HL-60 (cell line): Measurements from ENCODE around the gene UBE2L5.

Experiments used
- DNase-seq, 2 experiments: peaks; one replicate each; pipeline ENCODE4 v3.0.0-alpha.2; 2010 to 2020; ENCODE audit warnings: low read depth in 1 of 2, low spot score in 1 of 2
- H3K27ac ChIP-seq: fragments of 250-450 bp; sonication (Bioruptor Pico); replicated peaks from 2 replicates; pipeline ENCODE4 v1.5.1; 2020; ENCODE audit warnings: mild to moderate bottlenecking, moderate library complexity
- H3K27me3 ChIP-seq: fragments of 250-450 bp; sonication (Bioruptor Pico); 2 replicates; pipeline ENCODE4 v1.5.1; 2021; ENCODE audit warnings: mild to moderate bottlenecking, moderate library complexity; ENCODE audit not compliant: insufficient read depth, poor library complexity, severe bottlenecking
- H3K4me3 ChIP-seq: replicated peaks from 2 replicates; pipeline ENCODE4 v1.5.1; 2011; ENCODE audit warnings: mild to moderate bottlenecking, control low read depth, low read length; ENCODE audit not compliant: insufficient read depth
- GABPA ChIP-seq: IDR thresholded peaks from 2 replicates; pipeline ENCODE4 v1.6.1; 2012; ENCODE audit warnings: low read depth
- POLR2AphosphoS5 ChIP-seq: IDR thresholded peaks from 2 replicates; pipeline ENCODE4 v1.6.1; 2012; ENCODE audit warnings: low read depth
- SPI1 ChIP-seq: IDR thresholded peaks from 2 replicates; pipeline ENCODE4 v1.6.1; 2012; ENCODE audit warnings: low read depth, mild to moderate bottlenecking, borderline replicate concordance
- TF ChIP-seq, protein P1 (sequence below): IDR thresholded peaks from one replicate; pipeline ENCODE4 v1.5.1; 2011; ENCODE audit warnings: low read length, control low read depth, inconsistent platforms; ENCODE audit not compliant: insufficient read depth
- TF ChIP-seq, protein P2 (sequence below): IDR thresholded peaks from 2 replicates; pipeline ENCODE4 v1.6.1; 2012; ENCODE audit warnings: low read depth; ENCODE audit not compliant: insufficient replicate concordance

Gene UBE2L5

DNA sequence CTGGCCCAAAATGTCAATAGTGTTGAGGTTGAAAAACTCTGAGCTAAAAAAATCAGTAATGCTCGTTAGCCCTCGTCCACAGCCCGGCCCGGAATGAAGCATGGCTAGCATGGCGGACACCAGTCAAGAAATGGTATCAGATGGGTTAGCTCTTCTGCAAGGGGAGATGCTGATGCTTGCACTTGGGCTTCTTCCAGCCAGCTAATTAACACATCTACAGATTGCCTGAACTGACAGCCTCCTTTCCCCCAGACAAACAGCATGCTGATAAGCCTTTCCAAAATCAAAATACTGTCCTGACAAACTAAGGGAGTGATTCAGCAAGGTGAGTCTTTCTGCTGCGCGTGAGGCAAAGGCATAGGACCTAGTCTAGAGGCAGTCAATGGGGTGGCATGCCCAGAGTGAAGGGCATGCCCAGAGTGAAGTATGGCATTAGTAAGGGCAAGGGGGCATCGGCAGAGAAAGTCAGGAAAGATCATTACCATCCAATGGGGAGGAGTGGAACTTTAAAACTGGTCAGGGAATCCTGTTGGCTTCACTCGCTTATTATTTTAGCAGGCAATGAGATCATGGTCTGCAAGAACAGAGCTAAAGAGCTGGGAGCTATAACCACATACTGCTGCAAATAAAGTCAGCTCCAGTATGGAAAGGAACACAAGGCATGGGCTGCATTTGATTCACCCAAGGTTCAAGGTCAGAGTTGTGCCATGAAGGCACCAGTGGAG, 30.2 kb upstream of the UBE2L5 start:
- H3K27ac ChIP-seq = no peak overlapping the region
- no peaks in the 10 kb centered on the region for H3K27me3 ChIP-seq
- H3K4me3 ChIP-seq = no peak overlapping the region
- no peak for TF ChIP-seq GABPA
- TF ChIP-seq, protein P1, sequence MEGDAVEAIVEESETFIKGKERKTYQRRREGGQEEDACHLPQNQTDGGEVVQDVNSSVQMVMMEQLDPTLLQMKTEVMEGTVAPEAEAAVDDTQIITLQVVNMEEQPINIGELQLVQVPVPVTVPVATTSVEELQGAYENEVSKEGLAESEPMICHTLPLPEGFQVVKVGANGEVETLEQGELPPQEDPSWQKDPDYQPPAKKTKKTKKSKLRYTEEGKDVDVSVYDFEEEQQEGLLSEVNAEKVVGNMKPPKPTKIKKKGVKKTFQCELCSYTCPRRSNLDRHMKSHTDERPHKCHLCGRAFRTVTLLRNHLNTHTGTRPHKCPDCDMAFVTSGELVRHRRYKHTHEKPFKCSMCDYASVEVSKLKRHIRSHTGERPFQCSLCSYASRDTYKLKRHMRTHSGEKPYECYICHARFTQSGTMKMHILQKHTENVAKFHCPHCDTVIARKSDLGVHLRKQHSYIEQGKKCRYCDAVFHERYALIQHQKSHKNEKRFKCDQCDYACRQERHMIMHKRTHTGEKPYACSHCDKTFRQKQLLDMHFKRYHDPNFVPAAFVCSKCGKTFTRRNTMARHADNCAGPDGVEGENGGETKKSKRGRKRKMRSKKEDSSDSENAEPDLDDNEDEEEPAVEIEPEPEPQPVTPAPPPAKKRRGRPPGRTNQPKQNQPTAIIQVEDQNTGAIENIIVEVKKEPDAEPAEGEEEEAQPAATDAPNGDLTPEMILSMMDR = no peak
- TF ChIP-seq POLR2AphosphoS5 = no peak
- TF ChIP-seq SPI1 = no peak
- TF ChIP-seq, protein P2, sequence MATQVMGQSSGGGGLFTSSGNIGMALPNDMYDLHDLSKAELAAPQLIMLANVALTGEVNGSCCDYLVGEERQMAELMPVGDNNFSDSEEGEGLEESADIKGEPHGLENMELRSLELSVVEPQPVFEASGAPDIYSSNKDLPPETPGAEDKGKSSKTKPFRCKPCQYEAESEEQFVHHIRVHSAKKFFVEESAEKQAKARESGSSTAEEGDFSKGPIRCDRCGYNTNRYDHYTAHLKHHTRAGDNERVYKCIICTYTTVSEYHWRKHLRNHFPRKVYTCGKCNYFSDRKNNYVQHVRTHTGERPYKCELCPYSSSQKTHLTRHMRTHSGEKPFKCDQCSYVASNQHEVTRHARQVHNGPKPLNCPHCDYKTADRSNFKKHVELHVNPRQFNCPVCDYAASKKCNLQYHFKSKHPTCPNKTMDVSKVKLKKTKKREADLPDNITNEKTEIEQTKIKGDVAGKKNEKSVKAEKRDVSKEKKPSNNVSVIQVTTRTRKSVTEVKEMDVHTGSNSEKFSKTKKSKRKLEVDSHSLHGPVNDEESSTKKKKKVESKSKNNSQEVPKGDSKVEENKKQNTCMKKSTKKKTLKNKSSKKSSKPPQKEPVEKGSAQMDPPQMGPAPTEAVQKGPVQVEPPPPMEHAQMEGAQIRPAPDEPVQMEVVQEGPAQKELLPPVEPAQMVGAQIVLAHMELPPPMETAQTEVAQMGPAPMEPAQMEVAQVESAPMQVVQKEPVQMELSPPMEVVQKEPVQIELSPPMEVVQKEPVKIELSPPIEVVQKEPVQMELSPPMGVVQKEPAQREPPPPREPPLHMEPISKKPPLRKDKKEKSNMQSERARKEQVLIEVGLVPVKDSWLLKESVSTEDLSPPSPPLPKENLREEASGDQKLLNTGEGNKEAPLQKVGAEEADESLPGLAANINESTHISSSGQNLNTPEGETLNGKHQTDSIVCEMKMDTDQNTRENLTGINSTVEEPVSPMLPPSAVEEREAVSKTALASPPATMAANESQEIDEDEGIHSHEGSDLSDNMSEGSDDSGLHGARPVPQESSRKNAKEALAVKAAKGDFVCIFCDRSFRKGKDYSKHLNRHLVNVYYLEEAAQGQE = no peak
- DNase-seq = no peak

DNA sequence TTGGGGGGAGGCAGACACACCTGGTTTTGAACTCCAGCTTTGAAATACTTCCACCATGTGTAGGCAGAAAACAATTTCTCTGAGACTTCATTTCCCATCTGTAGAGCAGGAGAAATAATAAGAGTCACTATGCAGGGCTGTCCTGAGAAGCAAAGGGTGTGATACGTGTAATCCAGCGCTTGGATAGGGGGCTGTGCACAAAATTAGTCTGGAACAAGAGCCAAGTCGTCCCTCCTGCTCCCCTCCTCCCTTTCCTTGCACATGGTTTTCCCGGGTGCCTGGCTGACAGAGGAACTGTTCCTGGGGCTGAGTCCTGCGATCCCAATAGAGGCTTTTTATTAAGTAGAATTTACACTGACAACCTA, 29.6 kb upstream of the UBE2L5 start:
- Histone ChIP-seq H3K27ac (no peak overlapping the region), H3K4me3 (no peak overlapping the region), H3K27me3 (no peaks in the 10 kb centered on the region)
- TF ChIP-seq GABPA (no peak), POLR2AphosphoS5 (no peak), SPI1 (no peak)
- TF ChIP-seq, protein P2 = no peak
- TF ChIP-seq, protein P1 = no peak
- DNase-seq = no peak

DNA sequence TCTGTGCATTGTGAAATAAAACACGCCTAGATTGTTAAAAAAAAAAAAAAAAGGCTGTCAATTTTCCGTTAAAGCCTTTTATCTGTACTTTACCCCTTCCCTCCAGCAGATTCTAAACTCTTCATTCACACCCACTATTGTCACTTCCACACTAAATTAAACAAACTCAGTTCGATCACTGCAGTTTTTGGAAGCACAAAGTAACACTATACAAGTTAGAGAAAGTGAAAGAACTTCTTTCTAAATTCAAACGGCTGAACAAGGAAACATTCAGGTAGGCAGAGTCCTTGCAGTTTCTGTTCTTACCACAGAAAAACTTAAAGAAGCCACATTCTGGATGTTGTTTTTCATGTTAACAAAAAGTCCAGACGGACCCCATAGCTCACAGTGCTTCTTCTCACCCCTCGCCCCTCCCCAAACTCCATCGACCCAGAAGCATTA, 27.5 kb upstream of the UBE2L5 start:
- Histone ChIP-seq H3K27ac (peak overlapping the region; percentile 86), H3K27me3 (no peaks in the 10 kb centered on the region), H3K4me3 (peak overlapping the region; percentile 43)
- no peak for TF ChIP-seq SPI1
- TF ChIP-seq, protein P1 = no peak
- TF ChIP-seq POLR2AphosphoS5 = no peak; the same call in 1 of the 2 replicates
- TF ChIP-seq, protein P2 = no peak
- TF ChIP-seq GABPA = no peak
- DNase-seq = no peak
